HepG2 (cell line): ENCODE results near the gene SNX19. TPM values are rescaled to one million over a fixed set of nuclear protein-coding genes. Genes with fewer than 3 reads are reported as not detected.

Experiments used
- AGO1 ChIP-seq: fragments of 200-400 bp; formaldehyde crosslinking; IDR thresholded peaks from 2 replicates; pipeline ENCODE4 v1.6.1; 2017; ENCODE audit warnings: mild to moderate bottlenecking, low read depth, low read length, moderate library complexity; ENCODE audit not compliant: poor library complexity, severe bottlenecking
- ATF4 ChIP-seq, 2 experiments: fragments of 450-650 bp in 1 of 2; sonication (generic) in 1 of 2; formaldehyde crosslinking; IDR thresholded peaks; 2 replicates each; pipeline versions ENCODE4 v1.5.0 to v1.8.0; 2020 to 2022; ENCODE audit warnings: mild to moderate bottlenecking in 1 of 2, missing genetic modification reagents in 1 of 2
- CERS6 ChIP-seq: sonication (generic); formaldehyde crosslinking; IDR thresholded peaks from 2 replicates; pipeline ENCODE4 v1.5.0; 2020; ENCODE audit warnings: missing genetic modification reagents
- FIP1L1 ChIP-seq: fragments of 200-400 bp; formaldehyde crosslinking; IDR thresholded peaks from 2 replicates; pipeline ENCODE4 v1.6.1; 2018; ENCODE audit warnings: low read depth, mild to moderate bottlenecking, low read length, moderate library complexity, borderline replicate concordance; ENCODE audit not compliant: insufficient read depth
- FOXA3 ChIP-seq: IDR thresholded peaks from 2 replicates; pipeline ENCODE4 v1.6.1; 2016; ENCODE audit warnings: missing genetic modification reagents, missing compliant biosample characterization
- LBX2 ChIP-seq: sonication (generic); formaldehyde crosslinking; IDR thresholded peaks from 2 replicates; pipeline ENCODE4 v1.5.0; 2020; ENCODE audit warnings: missing genetic modification reagents, mild to moderate bottlenecking, borderline replicate concordance
- MEIS2 ChIP-seq: sonication (generic); formaldehyde crosslinking; IDR thresholded peaks from 2 replicates; pipeline ENCODE4 v1.9.0; 2021; ENCODE audit warnings: mild to moderate bottlenecking, missing genetic modification reagents
- MIER3 ChIP-seq: IDR thresholded peaks from 2 replicates; pipeline ENCODE4 v1.6.1; 2016; ENCODE audit warnings: missing compliant biosample characterization, borderline replicate concordance
- PHF8 ChIP-seq: sonication (generic); formaldehyde crosslinking; IDR thresholded peaks from 2 replicates; pipeline ENCODE4 v1.5.0; 2020; ENCODE audit warnings: missing genetic modification reagents
- REPIN1 ChIP-seq: sonication (generic); formaldehyde crosslinking; IDR thresholded peaks from 2 replicates; pipeline ENCODE4 v1.8.0; 2022; ENCODE audit warnings: missing genetic modification reagents, low read depth, mild to moderate bottlenecking, borderline replicate concordance
- SNAPC2 ChIP-seq: sonication (generic); formaldehyde crosslinking; IDR thresholded peaks from 2 replicates; pipeline ENCODE4 v1.8.1; 2022; ENCODE audit warnings: mild to moderate bottlenecking, missing genetic modification reagents
- ZNF136 ChIP-seq: sonication (generic); formaldehyde crosslinking; IDR thresholded peaks from 2 replicates; pipeline ENCODE4 v1.8.1; 2022; ENCODE audit warnings: low read depth, mild to moderate bottlenecking, moderate library complexity, missing genetic modification reagents
- ZNF567 ChIP-seq: sonication (generic); formaldehyde crosslinking; IDR thresholded peaks from 2 replicates; pipeline ENCODE4 v1.8.1; 2023; ENCODE audit warnings: mild to moderate bottlenecking, missing genetic modification reagents, borderline replicate concordance
- ZNF607 ChIP-seq: sonication (generic); formaldehyde crosslinking; IDR thresholded peaks from 2 replicates; pipeline ENCODE4 v1.5.1; 2020; ENCODE audit warnings: missing genetic modification reagents, mild to moderate bottlenecking, borderline replicate concordance
- ZNF629 ChIP-seq: sonication (generic); formaldehyde crosslinking; conservative IDR thresholded peaks from 2 replicates; pipeline ENCODE4 v1.5.0; 2020; ENCODE audit warnings: missing genetic modification reagents
- ZNF781 ChIP-seq: sonication (generic); formaldehyde crosslinking; IDR thresholded peaks from 2 replicates; pipeline ENCODE4 v1.5.1; 2020; ENCODE audit warnings: borderline replicate concordance, mild to moderate bottlenecking, missing genetic modification reagents; ENCODE audit errors: not compliant biosample characterization
- polyA plus RNA-seq, 8 experiments: library from polyadenylated mRNA; depleted of rRNA in 3 of 8; stranded (reverse) in 7 of 8; unstranded in 1 of 8; fragments of >200 nt; fragmentation: Illumina TruSeq in 4 of 8; extraction: Trizol in 4 of 8; gene quantifications; 2 replicates each; pipeline versions ENCODE4 v1.2.1 to v1.2.3, GENCODE V29; 2011 to 2016; ENCODE audit warnings: low read depth in 4 of 8, missing spikeins in 1 of 8, mixed read lengths in 1 of 8; ENCODE audit not compliant: insufficient read depth in 1 of 8
- total RNA-seq, 5 experiments: library from RNA; depleted of rRNA; stranded (reverse); fragments of >200 nt; fragmentation: Illumina TruSeq; extraction: Trizol; gene quantifications; 2 replicates each; pipeline ENCODE4 v1.2.3, GENCODE V29; 2016; ENCODE audit warnings: low read depth in 1 of 5
- TF ChIP-seq, protein P1 (sequence below): sonication (generic); formaldehyde crosslinking; IDR thresholded peaks from 2 replicates; pipeline ENCODE4 v1.4.0; 2020; ENCODE audit warnings: mild to moderate bottlenecking, missing genetic modification reagents
- TF ChIP-seq, protein P2 (sequence below): sonication (generic); formaldehyde crosslinking; IDR thresholded peaks from 2 replicates; pipeline ENCODE4 v1.9.0; 2021; ENCODE audit warnings: missing genetic modification reagents, borderline replicate concordance

Gene SNX19
- total and polyA plus RNA-seq, 2 of the 13 experiments (the other 11 are each of a cell fraction or from before 2014, with no cell fraction given), result 0.13 to 0.27 TPM

- TF ChIP-seq, protein P1, sequence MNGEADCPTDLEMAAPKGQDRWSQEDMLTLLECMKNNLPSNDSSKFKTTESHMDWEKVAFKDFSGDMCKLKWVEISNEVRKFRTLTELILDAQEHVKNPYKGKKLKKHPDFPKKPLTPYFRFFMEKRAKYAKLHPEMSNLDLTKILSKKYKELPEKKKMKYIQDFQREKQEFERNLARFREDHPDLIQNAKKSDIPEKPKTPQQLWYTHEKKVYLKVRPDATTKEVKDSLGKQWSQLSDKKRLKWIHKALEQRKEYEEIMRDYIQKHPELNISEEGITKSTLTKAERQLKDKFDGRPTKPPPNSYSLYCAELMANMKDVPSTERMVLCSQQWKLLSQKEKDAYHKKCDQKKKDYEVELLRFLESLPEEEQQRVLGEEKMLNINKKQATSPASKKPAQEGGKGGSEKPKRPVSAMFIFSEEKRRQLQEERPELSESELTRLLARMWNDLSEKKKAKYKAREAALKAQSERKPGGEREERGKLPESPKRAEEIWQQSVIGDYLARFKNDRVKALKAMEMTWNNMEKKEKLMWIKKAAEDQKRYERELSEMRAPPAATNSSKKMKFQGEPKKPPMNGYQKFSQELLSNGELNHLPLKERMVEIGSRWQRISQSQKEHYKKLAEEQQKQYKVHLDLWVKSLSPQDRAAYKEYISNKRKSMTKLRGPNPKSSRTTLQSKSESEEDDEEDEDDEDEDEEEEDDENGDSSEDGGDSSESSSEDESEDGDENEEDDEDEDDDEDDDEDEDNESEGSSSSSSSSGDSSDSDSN (CRISPR knock-in tag), result no peak
- TF ChIP-seq ATF4 (CRISPR knock-in tag; IDR thresholded peaks at IDR 0.05) (peak in 1 of 2 experiments; percentile 96; a peak in 2 of 4 replicates), ZNF781 (CRISPR knock-in tag) (no peak), ZNF567 (CRISPR knock-in tag) (no peak), CERS6 (no peak), FIP1L1 (no peak), FOXA3 (no peak), ZNF136 (CRISPR knock-in tag) (no peak), MIER3 (no peak), AGO1 (no peak), REPIN1 (no peak), MEIS2 (CRISPR knock-in tag) (no peak), ZNF607 (0 out of 2 replicates have a peak, but pooled peaks have one; percentile 20), SNAPC2 (CRISPR knock-in tag) (no peak), LBX2 (no peak), PHF8 (no peak), ZNF629 (CRISPR knock-in tag) (0 out of 2 replicates have a peak, but pooled peaks have one; percentile 12)
- TF ChIP-seq, protein P2, sequence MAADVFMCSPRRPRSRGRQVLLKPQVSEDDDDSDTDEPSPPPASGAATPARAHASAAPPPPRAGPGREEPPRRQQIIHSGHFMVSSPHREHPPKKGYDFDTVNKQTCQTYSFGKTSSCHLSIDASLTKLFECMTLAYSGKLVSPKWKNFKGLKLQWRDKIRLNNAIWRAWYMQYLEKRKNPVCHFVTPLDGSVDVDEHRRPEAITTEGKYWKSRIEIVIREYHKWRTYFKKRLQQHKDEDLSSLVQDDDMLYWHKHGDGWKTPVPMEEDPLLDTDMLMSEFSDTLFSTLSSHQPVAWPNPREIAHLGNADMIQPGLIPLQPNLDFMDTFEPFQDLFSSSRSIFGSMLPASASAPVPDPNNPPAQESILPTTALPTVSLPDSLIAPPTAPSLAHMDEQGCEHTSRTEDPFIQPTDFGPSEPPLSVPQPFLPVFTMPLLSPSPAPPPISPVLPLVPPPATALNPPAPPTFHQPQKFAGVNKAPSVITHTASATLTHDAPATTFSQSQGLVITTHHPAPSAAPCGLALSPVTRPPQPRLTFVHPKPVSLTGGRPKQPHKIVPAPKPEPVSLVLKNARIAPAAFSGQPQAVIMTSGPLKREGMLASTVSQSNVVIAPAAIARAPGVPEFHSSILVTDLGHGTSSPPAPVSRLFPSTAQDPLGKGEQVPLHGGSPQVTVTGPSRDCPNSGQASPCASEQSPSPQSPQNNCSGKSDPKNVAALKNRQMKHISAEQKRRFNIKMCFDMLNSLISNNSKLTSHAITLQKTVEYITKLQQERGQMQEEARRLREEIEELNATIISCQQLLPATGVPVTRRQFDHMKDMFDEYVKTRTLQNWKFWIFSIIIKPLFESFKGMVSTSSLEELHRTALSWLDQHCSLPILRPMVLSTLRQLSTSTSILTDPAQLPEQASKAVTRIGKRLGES (CRISPR knock-in tag), result no peak
Measured at GRCh38 chr11:130865091-130865773, 51.0 kb downstream of the SNX19 start (continued).
